Caco-2 (cell line): ENCODE results near the gene LRP1B. TPM values are rescaled to one million over a fixed set of nuclear protein-coding genes. Genes with fewer than 3 reads are reported as not detected.

Experiments
- BruUV-seq: library from RNA; stranded (reverse); fragments of 400-500 nt; replicated peaks from 2 replicates; lab custom pipeline; 2021; lab: Mats Ljungman, UMichigan
- CTCF ChIA-PET: fragments of 300-600 bp; sonication (Branson Sonifier 250); formaldehyde crosslinking; loops from one replicate; lab custom pipeline; 2022; ENCODE audit warnings: antibody characterized with exemption; lab: Charles Lee
- POLR2A ChIA-PET: fragments of 300-600 bp; sonication (Branson Sonifier 250); formaldehyde crosslinking; loops from one replicate; lab custom pipeline; 2022; ENCODE audit warnings: antibody characterized with exemption; lab: Charles Lee
- DNase-seq, 2 experiments: peaks; one replicate each; pipeline versions ENCODE4 v3.0.0 to v3.0.0-alpha.2; 2020 to 2022
- H3K27me3 ChIP-seq: replicated peaks from 2 replicates; pipeline ENCODE4 v1.6.0; 2011; ENCODE audit warnings: low read length; ENCODE audit not compliant: control insufficient read depth, insufficient read depth
- H3K36me3 ChIP-seq: 2 replicates; pipeline ENCODE4 v1.5.1; 2011; ENCODE audit warnings: low read length; ENCODE audit not compliant: control insufficient read depth, insufficient read depth
- H3K4me1 ChIP-seq: fragments of 250-450 bp; sonication (Bioruptor Pico); 2 replicates; pipeline ENCODE4 v1.5.1; 2020; ENCODE audit warnings: mild to moderate bottlenecking
- H3K4me3 ChIP-seq: 2 replicates; pipeline ENCODE4 v1.5.1; 2011; ENCODE audit warnings: low read depth, mild to moderate bottlenecking, control low read depth, low read length
- H3K9me3 ChIP-seq: fragments of 250-450 bp; sonication (Bioruptor Pico); 2 replicates; pipeline ENCODE4 v1.5.1; 2020; ENCODE audit warnings: mild to moderate bottlenecking, moderate library complexity
- H3K27ac Mint-ChIP-seq: one replicate; pipeline ENCODE4 v1.8.0; 2022; ENCODE audit warnings: mixed read lengths; ENCODE audit not compliant: unreplicated experiment
- H3K27me3 Mint-ChIP-seq: one replicate; pipeline ENCODE4 v1.8.0; 2022; ENCODE audit warnings: mixed read lengths; ENCODE audit not compliant: insufficient read depth, unreplicated experiment
- H3K36me3 Mint-ChIP-seq: one replicate; pipeline ENCODE4 v1.8.0; 2022; ENCODE audit warnings: mild to moderate bottlenecking, mixed read lengths; ENCODE audit not compliant: insufficient read depth, unreplicated experiment
- H3K4me1 Mint-ChIP-seq: one replicate; pipeline ENCODE4 v1.8.0; 2022; ENCODE audit warnings: low read depth, mixed read lengths; ENCODE audit not compliant: unreplicated experiment
- H3K4me3 Mint-ChIP-seq: one replicate; pipeline ENCODE4 v1.8.0; 2022; ENCODE audit warnings: mild to moderate bottlenecking, moderate library complexity, mixed read lengths; ENCODE audit not compliant: unreplicated experiment
- H3K9me3 Mint-ChIP-seq: one replicate; pipeline ENCODE4 v1.8.0; 2022; ENCODE audit warnings: mixed read lengths; ENCODE audit not compliant: unreplicated experiment
- CTCF ChIP-seq, 2 experiments: fragments of 200-600 bp in 1 of 2; IDR thresholded peaks; 1 replicate in 1 of 2; 2 replicates in 1 of 2; pipeline versions ENCODE4 v1.5.1 to v1.8.0; 2011 to 2022; ENCODE audit warnings: antibody characterized with exemption in 1 of 2, control low read depth in 1 of 2, inconsistent platforms in 1 of 2, low read depth in 1 of 2, low read length in 1 of 2, mild to moderate bottlenecking in 1 of 2, moderate library complexity in 1 of 2; ENCODE audit not compliant: insufficient read depth in 1 of 2, severe bottlenecking in 1 of 2, unreplicated experiment in 1 of 2
- intact Hi-C: fragments of 100-400 bp; cut with micrococcal nuclease; formaldehyde crosslinking; loops from one replicate; pipeline ENCODE4 v1.10.0; 2022; ENCODE audit not compliant: unreplicated experiment
- total RNA-seq: library from RNA; stranded (reverse); gene quantifications from 2 replicates; pipeline ENCODE4 v1.2.3, GENCODE V29; 2022

The LRP1B gene
- total RNA-seq, 1 experiment from 2014 or later: not detected

GRCh38 chr2:141889788-141890187 lies 241.0 kb downstream of the LRP1B start:
- no peak for DNase-seq
- Mint-ChIP-seq H3K27ac (no peak overlapping the region), H3K4me1 (no peaks in the 10 kb centered on the region), H3K4me3 (no peak overlapping the region), H3K9me3 (no peaks in the 10 kb centered on the region), H3K36me3 (no peaks in the 10 kb centered on the region), H3K27me3 (peaks cover 3% of the 10 kb centered on the region)
- no peaks in the 10 kb centered on the region for H3K4me1 ChIP-seq
- ChIA-PET POLR2A (no interaction called here), CTCF (no interaction called here)
- H3K4me3 ChIP-seq: no peak overlapping the region
- no peaks in the 10 kb centered on the region for H3K9me3 ChIP-seq
- no peaks in the 10 kb centered on the region for H3K36me3 ChIP-seq
- no peak for TF ChIP-seq CTCF (IDR thresholded peaks at IDR 0.05; ENCODE audit: insufficient read depth in 1 of 2, low read depth in 1 of 2, low read length in 1 of 2, severe bottlenecking in 1 of 2, unreplicated experiment in 1 of 2)
- intact Hi-C loops: no loop called here
- no TSS peak for BruUV-seq
- H3K27me3 ChIP-seq: no peaks in the 10 kb centered on the region

- no peaks in the 10 kb centered on the region for H3K36me3 Mint-ChIP-seq
- ChIA-PET CTCF (no interaction called here), POLR2A (no interaction called here)
- Histone ChIP-seq H3K27me3 (no peaks in the 10 kb centered on the region), H3K4me3 (no peak overlapping the region), H3K4me1 (no peaks in the 10 kb centered on the region), H3K36me3 (no peaks in the 10 kb centered on the region), H3K9me3 (no peaks in the 10 kb centered on the region)
- DNase-seq: no peak
- intact Hi-C loops: no loop called here
- H3K4me3 Mint-ChIP-seq: no peak overlapping the region
- no TSS peak for BruUV-seq
- TF ChIP-seq CTCF (IDR thresholded peaks at IDR 0.05; ENCODE audit: insufficient read depth in 1 of 2, low read depth in 1 of 2, low read length in 1 of 2, severe bottlenecking in 1 of 2, unreplicated experiment in 1 of 2): no peak
- H3K27me3 Mint-ChIP-seq: peaks cover 3% of the 10 kb centered on the region
- H3K4me1 Mint-ChIP-seq: no peaks in the 10 kb centered on the region
- H3K27ac Mint-ChIP-seq: no peak overlapping the region
- H3K9me3 Mint-ChIP-seq: no peaks in the 10 kb centered on the region
Measured at GRCh38 chr2:141888987-141889555, 241.7 kb downstream of the LRP1B start.

GRCh38 chr2:141887363-141887762 lies 243.5 kb downstream of the LRP1B start:
- Histone ChIP-seq H3K36me3 (no peaks in the 10 kb centered on the region), H3K27me3 (no peaks in the 10 kb centered on the region), H3K4me3 (no peak overlapping the region), H3K4me1 (no peaks in the 10 kb centered on the region), H3K9me3 (no peaks in the 10 kb centered on the region)
- Mint-ChIP-seq H3K36me3 (no peaks in the 10 kb centered on the region), H3K4me1 (no peaks in the 10 kb centered on the region), H3K27ac (no peak overlapping the region), H3K4me3 (no peak overlapping the region), H3K9me3 (no peaks in the 10 kb centered on the region), H3K27me3 (peaks cover 3% of the 10 kb centered on the region)
- CTCF ChIA-PET: no interaction called here
- intact Hi-C loops: no loop called here
- TF ChIP-seq CTCF (IDR thresholded peaks at IDR 0.05; ENCODE audit: insufficient read depth in 1 of 2, low read depth in 1 of 2, low read length in 1 of 2, severe bottlenecking in 1 of 2, unreplicated experiment in 1 of 2): no peak
- POLR2A ChIA-PET: no interaction called here
- no TSS peak for BruUV-seq
- DNase-seq: no peak
